ENCODE measurements around the gene OLFML2B.

DNA sequence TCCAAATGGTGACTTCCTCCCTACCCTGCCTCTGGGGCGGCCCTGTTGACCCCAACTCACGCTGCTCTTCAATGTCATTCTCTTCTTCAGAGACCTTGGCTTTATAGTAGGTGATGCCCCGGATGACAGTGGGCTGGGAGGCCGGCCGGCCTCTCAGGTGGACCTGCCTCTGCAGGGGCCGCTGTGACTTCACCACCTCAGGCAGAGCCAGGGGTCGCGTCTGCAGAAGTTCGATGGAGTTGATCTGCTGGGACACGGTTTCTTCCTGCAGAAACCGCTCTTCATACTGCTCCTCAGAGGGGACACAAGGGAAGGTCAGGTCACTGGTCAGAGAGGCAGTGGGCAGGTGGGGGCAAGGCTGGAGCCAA, 23.6 kb downstream of the OLFML2B start:
- TF ChIP-seq, protein P1, sequence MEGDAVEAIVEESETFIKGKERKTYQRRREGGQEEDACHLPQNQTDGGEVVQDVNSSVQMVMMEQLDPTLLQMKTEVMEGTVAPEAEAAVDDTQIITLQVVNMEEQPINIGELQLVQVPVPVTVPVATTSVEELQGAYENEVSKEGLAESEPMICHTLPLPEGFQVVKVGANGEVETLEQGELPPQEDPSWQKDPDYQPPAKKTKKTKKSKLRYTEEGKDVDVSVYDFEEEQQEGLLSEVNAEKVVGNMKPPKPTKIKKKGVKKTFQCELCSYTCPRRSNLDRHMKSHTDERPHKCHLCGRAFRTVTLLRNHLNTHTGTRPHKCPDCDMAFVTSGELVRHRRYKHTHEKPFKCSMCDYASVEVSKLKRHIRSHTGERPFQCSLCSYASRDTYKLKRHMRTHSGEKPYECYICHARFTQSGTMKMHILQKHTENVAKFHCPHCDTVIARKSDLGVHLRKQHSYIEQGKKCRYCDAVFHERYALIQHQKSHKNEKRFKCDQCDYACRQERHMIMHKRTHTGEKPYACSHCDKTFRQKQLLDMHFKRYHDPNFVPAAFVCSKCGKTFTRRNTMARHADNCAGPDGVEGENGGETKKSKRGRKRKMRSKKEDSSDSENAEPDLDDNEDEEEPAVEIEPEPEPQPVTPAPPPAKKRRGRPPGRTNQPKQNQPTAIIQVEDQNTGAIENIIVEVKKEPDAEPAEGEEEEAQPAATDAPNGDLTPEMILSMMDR (IDR thresholded peaks at IDR 0.05), result no peak
- TF ChIP-seq POLR2AphosphoS5 (IDR thresholded peaks at IDR 0.05), result no peak
- no peak for TF ChIP-seq EP300 (IDR thresholded peaks at IDR 0.05)

Data from suprapubic skin (tissue), 4 donors.